Dermis blood vessel endothelial cell (primary cell): ENCODE measurements around the gene MMAB. TPM values are rescaled to one million over a fixed set of nuclear protein-coding genes. Genes with fewer than 3 reads are reported as not detected.

Experiments
- DNase-seq: peaks from one replicate; pipeline ENCODE4 v3.0.0; 2010
- total RNA-seq: library from RNA; depleted of rRNA; stranded (reverse); fragments of >200 nt; gene quantifications from 2 replicates; pipeline ENCODE4 v1.2.3, GENCODE V29; 2014

MMAB gene
- total RNA-seq, 1 donor from 2014 or later = 14.0 TPM

DNA sequence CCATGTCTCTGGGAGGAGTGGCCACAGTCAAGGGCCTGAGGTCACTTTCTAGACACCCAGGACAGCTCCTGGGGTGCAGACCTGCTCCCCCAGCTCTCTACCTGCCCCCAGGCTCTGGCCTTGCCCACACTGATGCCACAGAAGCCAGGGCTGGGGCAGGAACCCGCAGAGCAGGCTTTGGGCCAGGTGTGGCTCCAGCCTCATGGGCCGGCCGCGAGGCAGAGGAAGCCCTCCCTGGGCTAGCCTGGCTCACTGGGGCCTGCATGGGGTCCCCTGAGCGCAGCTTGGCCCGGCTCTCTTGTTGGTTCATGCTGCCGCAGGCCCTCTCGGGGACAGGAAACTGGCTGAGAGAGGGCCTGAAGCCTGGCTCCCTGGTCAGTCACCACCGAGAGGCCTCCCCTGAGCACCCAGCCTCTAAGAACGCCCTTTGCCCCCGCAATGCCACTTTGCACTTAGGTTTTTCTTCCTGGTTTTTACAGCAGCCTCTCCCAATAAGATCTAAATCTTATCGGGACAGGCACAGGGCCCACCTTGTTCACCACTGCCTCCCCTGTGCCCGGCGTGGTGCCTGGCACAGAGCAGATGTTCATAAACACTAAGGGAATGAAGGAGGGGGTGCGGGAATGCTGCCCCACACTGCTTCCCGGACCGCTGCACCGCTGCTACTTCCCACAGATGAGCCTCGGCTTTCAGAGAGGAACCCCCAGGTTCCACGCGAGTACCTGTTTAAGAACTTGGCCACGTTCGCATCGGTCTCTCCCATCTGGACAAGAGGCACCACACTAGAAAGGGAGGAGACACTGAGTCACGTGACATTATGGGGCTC is 14.7 kb downstream of the MMAB start:
- no peak for DNase-seq

DNA sequence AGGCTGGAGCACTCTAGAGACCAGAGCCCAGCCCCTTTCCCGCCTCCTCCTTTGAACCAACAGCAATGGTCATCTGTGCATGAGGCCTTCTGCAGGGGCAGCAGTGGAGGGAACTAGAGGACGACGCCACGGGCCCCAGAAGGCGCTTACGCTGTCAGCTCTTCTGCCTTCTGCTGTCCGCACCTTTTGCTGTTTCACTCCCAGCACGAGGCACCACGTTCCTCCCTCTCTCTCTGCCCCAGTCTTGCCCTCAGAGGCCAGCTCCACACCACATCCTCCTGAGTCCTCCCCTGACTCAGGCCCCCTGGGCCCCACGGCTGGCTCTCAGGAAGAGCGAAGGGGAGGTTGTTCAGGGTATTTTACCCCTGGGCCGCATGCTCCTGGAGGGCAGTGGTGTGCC is 15.5 kb downstream of the MMAB start:
- no peak for DNase-seq

GRCh38 chr12:109557200-109557599 is 16.1 kb downstream of the MMAB start:
- DNase-seq = no peak

- DNase-seq = no peak
Observed at GRCh38 chr12:109555431-109556315, 17.6 kb downstream of the MMAB start.

- DNase-seq = no peak
Observed at GRCh38 chr12:109554761-109555160, 18.5 kb downstream of the MMAB start.

GRCh38 chr12:109553906-109554500 is 19.3 kb downstream of the MMAB start:
- DNase-seq = no peak

DNA sequence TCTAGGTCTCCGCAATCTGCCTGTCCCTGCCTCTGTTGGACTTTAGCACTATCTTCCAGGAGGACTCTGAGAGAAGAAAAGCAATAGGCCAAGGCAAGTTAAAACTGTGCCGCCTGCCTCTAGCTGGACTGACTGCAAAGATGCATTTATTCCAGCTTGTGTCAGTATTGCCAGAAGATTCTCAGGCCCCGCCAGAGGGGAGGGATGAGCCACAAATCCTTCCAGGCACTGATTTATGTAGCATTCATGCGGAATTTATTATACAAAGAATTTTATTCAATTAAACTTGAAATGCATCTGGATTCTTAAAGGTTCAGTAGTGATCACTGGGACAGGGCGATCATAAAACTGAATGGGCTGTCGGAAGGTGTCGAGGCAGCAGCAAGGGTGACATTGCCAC is 19.8 kb downstream of the MMAB start:
- DNase-seq = no peak

GRCh38 chr12:109552971-109553370 is 20.3 kb downstream of the MMAB start:
- no peak for DNase-seq

- DNase-seq = no peak
Observed at GRCh38 chr12:109551108-109551507, 22.2 kb downstream of the MMAB start.

- no peak for DNase-seq
Observed at GRCh38 chr12:109550281-109550680, 23.0 kb downstream of the MMAB start.

DNA sequence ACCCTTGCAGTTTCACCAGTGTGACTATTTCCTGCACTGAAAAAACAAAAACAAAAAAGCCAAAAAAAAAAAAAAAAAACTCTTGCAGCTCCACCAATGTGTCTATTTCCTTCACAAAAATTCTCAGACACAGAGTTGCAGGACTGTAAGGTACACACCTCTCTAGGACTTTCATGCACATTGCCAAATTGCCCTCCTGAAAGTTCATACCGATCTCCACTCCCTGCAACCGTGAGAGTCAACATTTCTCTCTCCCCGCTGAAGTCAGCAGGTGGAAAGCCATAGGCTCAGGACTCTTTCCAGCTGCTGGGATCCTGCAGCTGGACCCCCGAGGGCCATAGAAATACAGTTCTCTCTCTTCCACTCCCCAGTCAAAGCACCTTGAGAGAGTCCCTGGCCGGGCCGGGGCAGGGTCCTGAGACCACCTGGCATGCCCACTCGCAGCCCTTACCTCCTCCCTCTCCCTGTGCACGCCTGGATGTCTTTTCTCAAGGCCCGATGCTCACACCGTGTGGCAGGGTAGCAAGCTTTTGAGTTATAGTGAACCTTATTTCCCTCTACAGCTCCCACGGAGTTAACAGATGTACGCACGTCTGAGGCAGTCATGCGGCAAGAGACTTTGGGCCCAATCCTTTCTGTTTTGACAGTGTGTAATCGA is 23.6 kb downstream of the MMAB start:
- DNase-seq = no peak

DNA sequence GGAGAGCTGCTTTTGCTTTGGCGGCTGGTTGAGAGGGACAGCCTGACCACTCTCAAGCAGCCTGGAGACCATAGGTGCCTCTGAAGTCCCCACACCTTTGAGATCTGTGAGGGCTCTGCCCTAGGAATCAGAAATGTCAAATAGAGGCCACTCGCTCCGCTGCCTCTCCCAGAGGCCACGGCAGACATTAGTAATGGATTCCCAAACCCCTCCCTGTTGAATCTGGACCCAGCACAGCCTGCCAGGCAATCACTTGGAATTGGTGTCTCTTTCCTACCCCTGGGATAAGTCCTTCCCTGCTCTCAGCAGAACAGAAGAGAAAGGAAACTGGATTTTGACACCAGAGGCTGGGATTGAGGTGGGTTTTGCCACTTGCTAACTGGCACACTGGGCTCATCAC is 25.0 kb downstream of the MMAB start:
- DNase-seq = no peak

- no peak for DNase-seq
Observed at GRCh38 chr12:109547286-109547685, 26.0 kb downstream of the MMAB start.

- no peak for DNase-seq
Observed at GRCh38 chr12:109545826-109546225, 27.5 kb downstream of the MMAB start.

GRCh38 chr12:109544955-109545531 is 28.3 kb downstream of the MMAB start:
- peak; percentile 59 for DNase-seq

DNA sequence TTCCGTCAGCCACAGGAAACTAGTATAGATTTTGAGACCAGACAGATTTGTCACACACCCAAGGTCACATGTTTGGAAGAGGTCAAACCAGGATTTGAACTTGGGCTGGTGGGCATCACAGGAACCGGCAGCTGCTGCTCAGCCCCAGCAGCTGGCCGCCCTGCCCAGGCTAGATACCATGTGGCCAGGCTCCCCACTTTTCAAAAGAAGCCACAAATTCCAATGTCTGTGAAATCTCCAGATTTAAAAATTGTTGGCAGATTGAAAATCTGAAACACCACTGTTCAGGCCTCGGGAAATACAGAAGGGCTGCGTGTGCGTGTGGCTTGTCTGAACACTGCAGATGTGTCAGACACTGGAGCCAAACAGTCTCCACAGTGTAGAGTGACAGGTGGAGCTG is 30.4 kb downstream of the MMAB start:
- DNase-seq = no peak

GRCh38 chr12:109542014-109542413 is 31.3 kb downstream of the MMAB start:
- peak; percentile 49 for DNase-seq

- peak; percentile 14 for DNase-seq
Observed at GRCh38 chr12:109541413-109541726, 31.9 kb downstream of the MMAB start.

DNA sequence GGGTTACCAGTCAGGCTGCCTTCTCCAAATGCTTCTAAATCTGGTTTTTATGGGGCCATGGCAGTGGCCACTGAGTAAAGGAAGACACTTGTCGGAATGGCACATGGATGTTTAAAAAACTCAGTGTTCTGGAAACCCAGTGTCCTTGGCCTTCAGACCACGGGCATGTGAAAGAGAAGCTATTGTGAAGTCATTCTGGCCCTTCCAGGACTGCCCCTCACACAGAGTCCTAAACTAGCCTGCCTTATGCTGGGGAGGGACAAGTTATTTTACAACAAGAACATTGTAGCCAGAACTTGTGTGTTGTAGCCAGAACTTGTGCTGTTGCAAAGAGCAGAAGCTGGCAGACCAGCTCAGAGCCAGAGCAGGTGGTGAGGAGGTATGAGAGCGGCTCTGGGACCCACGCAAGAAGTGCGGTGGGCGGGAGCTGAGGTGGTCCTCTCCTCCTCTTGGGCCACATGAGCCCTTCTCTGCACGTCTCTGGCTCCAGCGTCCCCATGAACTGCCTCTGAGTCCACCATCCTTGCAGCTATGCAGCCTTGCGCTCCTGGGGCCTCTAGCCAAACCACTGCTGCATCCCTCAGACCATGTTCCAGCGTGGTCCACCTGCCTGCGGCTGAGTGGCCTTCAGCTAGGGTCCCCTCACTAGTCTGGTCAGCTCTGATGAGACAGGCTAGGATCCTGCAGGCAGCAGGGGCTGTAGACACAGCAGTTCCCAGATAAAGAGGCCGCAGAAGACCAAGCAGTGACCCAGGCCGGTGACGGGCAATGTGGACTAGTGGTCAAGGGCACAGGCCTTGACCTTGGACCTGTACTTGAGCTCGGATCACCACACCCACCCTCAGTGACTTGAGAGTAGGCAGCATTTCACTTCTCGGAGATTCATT is 32.5 kb downstream of the MMAB start:
- no peak for DNase-seq

DNA sequence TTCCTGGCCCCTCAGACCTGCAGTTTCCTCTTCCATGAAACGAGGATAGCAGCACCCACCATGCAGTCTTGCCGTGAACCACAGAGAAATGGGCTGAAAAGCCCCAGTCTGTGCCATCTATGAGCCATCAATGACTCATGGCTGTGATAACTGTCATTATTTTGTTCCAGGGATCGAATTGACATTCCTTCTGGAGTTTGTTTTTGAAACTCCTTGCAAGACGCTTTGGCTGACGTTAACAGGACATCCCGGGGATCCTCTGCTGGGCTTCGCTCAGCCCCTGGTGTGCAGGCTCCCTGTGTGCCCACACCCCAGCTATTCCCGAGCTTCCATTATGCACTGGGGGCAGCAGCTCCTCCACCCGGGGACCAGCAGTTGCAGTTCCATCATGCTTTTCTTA is 33.8 kb downstream of the MMAB start:
- peak; percentile 45 for DNase-seq

DNA sequence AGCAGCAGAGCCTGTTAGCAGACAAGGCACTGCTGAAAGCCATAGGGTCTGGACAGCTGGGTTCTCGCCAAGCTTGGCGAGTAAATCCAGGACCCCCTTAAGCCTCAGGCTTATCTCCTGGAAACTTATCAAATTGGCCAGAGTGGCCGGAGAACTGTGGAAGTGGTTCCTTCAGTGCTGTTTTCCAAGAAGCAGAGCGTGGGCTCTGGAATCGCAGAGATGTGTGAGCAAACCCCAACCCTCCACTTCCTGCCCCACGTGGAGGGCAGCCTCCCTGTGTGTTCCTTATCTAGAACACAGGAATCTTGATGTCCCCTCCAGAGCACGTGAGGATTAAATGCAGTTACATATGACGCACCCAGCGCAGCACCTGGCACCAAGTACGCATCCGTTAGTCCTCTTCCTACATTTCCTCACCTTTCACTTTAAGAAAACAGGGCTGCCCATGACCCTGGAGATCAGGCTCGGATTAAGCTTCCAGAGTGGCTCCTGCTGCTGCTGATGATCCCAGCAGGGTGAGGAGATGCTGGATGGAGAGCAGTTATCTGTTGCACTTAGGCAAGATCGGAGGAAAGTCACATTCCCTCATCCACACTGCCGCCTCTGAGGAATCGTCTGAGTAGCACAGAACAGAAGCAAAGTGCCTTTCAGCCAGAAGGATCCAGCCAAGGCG is 35.0 kb downstream of the MMAB start:
- DNase-seq = no peak
